HepG2 (cell line): ENCODE data around the gene EFNA3. TPM values are rescaled to one million over a fixed set of nuclear protein-coding genes. Genes with fewer than 3 reads are reported as not detected.

Source experiments
- FOSL2 ChIP-seq: sonication (generic); formaldehyde crosslinking; IDR thresholded peaks from 2 replicates; pipeline ENCODE4 v1.4.0; 2020; ENCODE audit warnings: missing genetic modification reagents
- FOXA1 ChIP-seq, 2 experiments: fragments of 450-650 bp in 1 of 2; sonication (generic) in 1 of 2; formaldehyde crosslinking in 1 of 2; IDR thresholded peaks; 2 replicates each; pipeline versions ENCODE4 v1.4.0 to v1.6.1; 2016 to 2020; ENCODE audit warnings: missing genetic modification reagents in 1 of 2
- GATAD2A ChIP-seq: IDR thresholded peaks from 2 replicates; pipeline ENCODE4 v1.6.1; 2016
- IKZF1 ChIP-seq: fragments of 450-650 bp; IDR thresholded peaks from 2 replicates; pipeline ENCODE4 v1.7.1; 2016
- KDM4B ChIP-seq: sonication (generic); formaldehyde crosslinking; IDR thresholded peaks from 2 replicates; pipeline ENCODE4 v1.4.0; 2020; ENCODE audit warnings: missing genetic modification reagents
- MYC ChIP-seq: sonication (generic); formaldehyde crosslinking; IDR thresholded peaks from 2 replicates; pipeline ENCODE4 v1.9.0; 2021; ENCODE audit warnings: missing genetic modification reagents, borderline replicate concordance
- NFYC ChIP-seq: IDR thresholded peaks from 2 replicates; pipeline ENCODE4 v1.6.1; 2016; ENCODE audit warnings: missing genetic modification reagents, missing compliant biosample characterization
- RBM39 ChIP-seq: fragments of 200-400 bp; formaldehyde crosslinking; IDR thresholded peaks from one replicate; pipeline ENCODE4 v1.6.1; 2018; ENCODE audit warnings: antibody characterized with exemption, mild to moderate bottlenecking, low read depth, low read length; ENCODE audit not compliant: poor library complexity, severe bottlenecking
- SKI ChIP-seq: fragments of 450-650 bp; IDR thresholded peaks from one replicate; pipeline ENCODE4 v1.6.1; 2018; ENCODE audit warnings: mild to moderate bottlenecking; ENCODE audit not compliant: partially characterized antibody
- ZNF430 ChIP-seq: sonication (generic); formaldehyde crosslinking; IDR thresholded peaks from 2 replicates; pipeline ENCODE4 v1.9.0; 2021; ENCODE audit warnings: mild to moderate bottlenecking, missing genetic modification reagents
- ZNF550 ChIP-seq: sonication (generic); formaldehyde crosslinking; IDR thresholded peaks from 2 replicates; pipeline ENCODE4 v1.4.0; 2020; ENCODE audit warnings: mild to moderate bottlenecking, missing genetic modification reagents, borderline replicate concordance
- polyA plus RNA-seq, 8 experiments: library from polyadenylated mRNA; depleted of rRNA in 3 of 8; stranded (reverse) in 7 of 8; unstranded in 1 of 8; fragments of >200 nt; fragmentation: Illumina TruSeq in 4 of 8; extraction: Trizol in 4 of 8; gene quantifications; 2 replicates each; pipeline versions ENCODE4 v1.2.1 to v1.2.3, GENCODE V29; 2011 to 2016; ENCODE audit warnings: low read depth in 4 of 8, missing spikeins in 1 of 8, mixed read lengths in 1 of 8; ENCODE audit not compliant: insufficient read depth in 1 of 8
- total RNA-seq, 5 experiments: library from RNA; depleted of rRNA; stranded (reverse); fragments of >200 nt; fragmentation: Illumina TruSeq; extraction: Trizol; gene quantifications; 2 replicates each; pipeline ENCODE4 v1.2.3, GENCODE V29; 2016; ENCODE audit warnings: low read depth in 1 of 5
- TF ChIP-seq, protein P1 (sequence below): IDR thresholded peaks from 2 replicates; pipeline ENCODE4 v1.4.0; 2020; ENCODE audit warnings: mild to moderate bottlenecking, missing genetic modification reagents
- TF ChIP-seq, protein P2 (sequence below): sonication (generic); formaldehyde crosslinking; IDR thresholded peaks from 2 replicates; pipeline ENCODE4 v1.8.1; 2022; ENCODE audit warnings: low read depth, mild to moderate bottlenecking, missing genetic modification reagents
- TF ChIP-seq, protein P3 (sequence below): IDR thresholded peaks from 2 replicates; pipeline ENCODE4 v1.6.1; 2016; ENCODE audit warnings: low read depth, control low read depth
- TF ChIP-seq, protein P4 (sequence below): sonication (generic); formaldehyde crosslinking; IDR thresholded peaks from 2 replicates; pipeline ENCODE4; 2020; ENCODE audit warnings: missing genetic modification reagents, mild to moderate bottlenecking, borderline replicate concordance
- TF ChIP-seq, protein P5 (sequence below): sonication (generic); formaldehyde crosslinking; IDR thresholded peaks from 2 replicates; pipeline ENCODE4 v1.4.0; 2020; ENCODE audit warnings: missing genetic modification reagents

Gene EFNA3
- total and polyA plus RNA-seq, 2 of the 13 experiments (the other 11 are each of a cell fraction or from before 2014, with no cell fraction given): 1.0 to 5.7 TPM

DNA sequence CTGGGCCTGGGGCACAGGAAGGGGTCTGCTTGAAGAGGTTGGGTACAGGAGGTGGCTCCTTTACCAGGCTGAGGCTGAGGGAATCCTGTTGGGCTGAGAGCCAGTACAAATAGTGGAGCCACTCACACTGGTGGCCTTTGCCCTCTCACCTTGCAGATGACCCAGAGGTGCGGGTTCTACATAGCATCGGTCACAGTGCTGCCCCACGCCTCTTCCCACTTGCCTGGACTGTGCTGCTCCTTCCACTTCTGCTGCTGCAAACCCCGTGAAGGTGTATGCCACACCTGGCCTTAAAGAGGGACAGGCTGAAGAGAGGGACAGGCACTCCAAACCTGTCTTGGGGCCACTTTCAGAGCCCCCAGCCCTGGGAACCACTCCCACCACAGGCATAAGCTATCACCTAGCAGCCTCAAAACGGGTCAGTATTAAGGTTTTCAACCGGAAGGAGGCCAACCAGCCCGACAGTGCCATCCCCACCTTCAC is 55.2 kb downstream of the EFNA3 start (continued):
- TF ChIP-seq, protein P1, sequence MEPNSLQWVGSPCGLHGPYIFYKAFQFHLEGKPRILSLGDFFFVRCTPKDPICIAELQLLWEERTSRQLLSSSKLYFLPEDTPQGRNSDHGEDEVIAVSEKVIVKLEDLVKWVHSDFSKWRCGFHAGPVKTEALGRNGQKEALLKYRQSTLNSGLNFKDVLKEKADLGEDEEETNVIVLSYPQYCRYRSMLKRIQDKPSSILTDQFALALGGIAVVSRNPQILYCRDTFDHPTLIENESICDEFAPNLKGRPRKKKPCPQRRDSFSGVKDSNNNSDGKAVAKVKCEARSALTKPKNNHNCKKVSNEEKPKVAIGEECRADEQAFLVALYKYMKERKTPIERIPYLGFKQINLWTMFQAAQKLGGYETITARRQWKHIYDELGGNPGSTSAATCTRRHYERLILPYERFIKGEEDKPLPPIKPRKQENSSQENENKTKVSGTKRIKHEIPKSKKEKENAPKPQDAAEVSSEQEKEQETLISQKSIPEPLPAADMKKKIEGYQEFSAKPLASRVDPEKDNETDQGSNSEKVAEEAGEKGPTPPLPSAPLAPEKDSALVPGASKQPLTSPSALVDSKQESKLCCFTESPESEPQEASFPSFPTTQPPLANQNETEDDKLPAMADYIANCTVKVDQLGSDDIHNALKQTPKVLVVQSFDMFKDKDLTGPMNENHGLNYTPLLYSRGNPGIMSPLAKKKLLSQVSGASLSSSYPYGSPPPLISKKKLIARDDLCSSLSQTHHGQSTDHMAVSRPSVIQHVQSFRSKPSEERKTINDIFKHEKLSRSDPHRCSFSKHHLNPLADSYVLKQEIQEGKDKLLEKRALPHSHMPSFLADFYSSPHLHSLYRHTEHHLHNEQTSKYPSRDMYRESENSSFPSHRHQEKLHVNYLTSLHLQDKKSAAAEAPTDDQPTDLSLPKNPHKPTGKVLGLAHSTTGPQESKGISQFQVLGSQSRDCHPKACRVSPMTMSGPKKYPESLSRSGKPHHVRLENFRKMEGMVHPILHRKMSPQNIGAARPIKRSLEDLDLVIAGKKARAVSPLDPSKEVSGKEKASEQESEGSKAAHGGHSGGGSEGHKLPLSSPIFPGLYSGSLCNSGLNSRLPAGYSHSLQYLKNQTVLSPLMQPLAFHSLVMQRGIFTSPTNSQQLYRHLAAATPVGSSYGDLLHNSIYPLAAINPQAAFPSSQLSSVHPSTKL (CRISPR knock-in tag): peak; percentile 19
- TF ChIP-seq FOSL2 (CRISPR knock-in tag) (0 out of 2 replicates have a peak, but pooled peaks have one; percentile 8), SKI (peak; percentile 8), GATAD2A (CRISPR knock-in tag) (0 out of 2 replicates have a peak, but pooled peaks have one; percentile 39), MYC (CRISPR knock-in tag) (0 out of 2 replicates have a peak, but pooled peaks have one; percentile 47), ZNF550 (CRISPR knock-in tag) (0 out of 2 replicates have a peak, but pooled peaks have one; percentile 46), NFYC (CRISPR knock-in tag) (no peak), ZNF430 (peak; percentile 84), IKZF1 (no peak), KDM4B (CRISPR knock-in tag) (peak; percentile 12; the same call in 1 of the 2 replicates), RBM39 (peak; percentile 85), FOXA1 (IDR thresholded peaks at IDR 0.05) (no peak), FOXA1 (CRISPR knock-in tag; IDR thresholded peaks at IDR 0.05) (peak; percentile 39; the same call in 1 of the 2 replicates)
- TF ChIP-seq, protein P2, sequence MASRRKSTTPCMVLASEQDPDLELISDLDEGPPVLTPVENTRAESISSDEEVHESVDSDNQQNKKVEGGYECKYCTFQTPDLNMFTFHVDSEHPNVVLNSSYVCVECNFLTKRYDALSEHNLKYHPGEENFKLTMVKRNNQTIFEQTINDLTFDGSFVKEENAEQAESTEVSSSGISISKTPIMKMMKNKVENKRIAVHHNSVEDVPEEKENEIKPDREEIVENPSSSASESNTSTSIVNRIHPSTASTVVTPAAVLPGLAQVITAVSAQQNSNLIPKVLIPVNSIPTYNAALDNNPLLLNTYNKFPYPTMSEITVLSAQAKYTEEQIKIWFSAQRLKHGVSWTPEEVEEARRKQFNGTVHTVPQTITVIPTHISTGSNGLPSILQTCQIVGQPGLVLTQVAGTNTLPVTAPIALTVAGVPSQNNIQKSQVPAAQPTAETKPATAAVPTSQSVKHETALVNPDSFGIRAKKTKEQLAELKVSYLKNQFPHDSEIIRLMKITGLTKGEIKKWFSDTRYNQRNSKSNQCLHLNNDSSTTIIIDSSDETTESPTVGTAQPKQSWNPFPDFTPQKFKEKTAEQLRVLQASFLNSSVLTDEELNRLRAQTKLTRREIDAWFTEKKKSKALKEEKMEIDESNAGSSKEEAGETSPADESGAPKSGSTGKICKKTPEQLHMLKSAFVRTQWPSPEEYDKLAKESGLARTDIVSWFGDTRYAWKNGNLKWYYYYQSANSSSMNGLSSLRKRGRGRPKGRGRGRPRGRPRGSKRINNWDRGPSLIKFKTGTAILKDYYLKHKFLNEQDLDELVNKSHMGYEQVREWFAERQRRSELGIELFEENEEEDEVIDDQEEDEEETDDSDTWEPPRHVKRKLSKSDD (CRISPR knock-in tag): no peak
- TF ChIP-seq, protein P3, sequence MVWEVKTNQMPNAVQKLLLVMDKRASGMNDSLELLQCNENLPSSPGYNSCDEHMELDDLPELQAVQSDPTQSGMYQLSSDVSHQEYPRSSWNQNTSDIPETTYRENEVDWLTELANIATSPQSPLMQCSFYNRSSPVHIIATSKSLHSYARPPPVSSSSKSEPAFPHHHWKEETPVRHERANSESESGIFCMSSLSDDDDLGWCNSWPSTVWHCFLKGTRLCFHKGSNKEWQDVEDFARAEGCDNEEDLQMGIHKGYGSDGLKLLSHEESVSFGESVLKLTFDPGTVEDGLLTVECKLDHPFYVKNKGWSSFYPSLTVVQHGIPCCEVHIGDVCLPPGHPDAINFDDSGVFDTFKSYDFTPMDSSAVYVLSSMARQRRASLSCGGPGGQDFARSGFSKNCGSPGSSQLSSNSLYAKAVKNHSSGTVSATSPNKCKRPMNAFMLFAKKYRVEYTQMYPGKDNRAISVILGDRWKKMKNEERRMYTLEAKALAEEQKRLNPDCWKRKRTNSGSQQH (CRISPR knock-in tag): 0 out of 2 replicates have a peak, but pooled peaks have one; percentile 42
- TF ChIP-seq, protein P4, sequence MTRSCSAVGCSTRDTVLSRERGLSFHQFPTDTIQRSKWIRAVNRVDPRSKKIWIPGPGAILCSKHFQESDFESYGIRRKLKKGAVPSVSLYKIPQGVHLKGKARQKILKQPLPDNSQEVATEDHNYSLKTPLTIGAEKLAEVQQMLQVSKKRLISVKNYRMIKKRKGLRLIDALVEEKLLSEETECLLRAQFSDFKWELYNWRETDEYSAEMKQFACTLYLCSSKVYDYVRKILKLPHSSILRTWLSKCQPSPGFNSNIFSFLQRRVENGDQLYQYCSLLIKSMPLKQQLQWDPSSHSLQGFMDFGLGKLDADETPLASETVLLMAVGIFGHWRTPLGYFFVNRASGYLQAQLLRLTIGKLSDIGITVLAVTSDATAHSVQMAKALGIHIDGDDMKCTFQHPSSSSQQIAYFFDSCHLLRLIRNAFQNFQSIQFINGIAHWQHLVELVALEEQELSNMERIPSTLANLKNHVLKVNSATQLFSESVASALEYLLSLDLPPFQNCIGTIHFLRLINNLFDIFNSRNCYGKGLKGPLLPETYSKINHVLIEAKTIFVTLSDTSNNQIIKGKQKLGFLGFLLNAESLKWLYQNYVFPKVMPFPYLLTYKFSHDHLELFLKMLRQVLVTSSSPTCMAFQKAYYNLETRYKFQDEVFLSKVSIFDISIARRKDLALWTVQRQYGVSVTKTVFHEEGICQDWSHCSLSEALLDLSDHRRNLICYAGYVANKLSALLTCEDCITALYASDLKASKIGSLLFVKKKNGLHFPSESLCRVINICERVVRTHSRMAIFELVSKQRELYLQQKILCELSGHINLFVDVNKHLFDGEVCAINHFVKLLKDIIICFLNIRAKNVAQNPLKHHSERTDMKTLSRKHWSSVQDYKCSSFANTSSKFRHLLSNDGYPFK (CRISPR knock-in tag): no peak
- TF ChIP-seq, protein P5, sequence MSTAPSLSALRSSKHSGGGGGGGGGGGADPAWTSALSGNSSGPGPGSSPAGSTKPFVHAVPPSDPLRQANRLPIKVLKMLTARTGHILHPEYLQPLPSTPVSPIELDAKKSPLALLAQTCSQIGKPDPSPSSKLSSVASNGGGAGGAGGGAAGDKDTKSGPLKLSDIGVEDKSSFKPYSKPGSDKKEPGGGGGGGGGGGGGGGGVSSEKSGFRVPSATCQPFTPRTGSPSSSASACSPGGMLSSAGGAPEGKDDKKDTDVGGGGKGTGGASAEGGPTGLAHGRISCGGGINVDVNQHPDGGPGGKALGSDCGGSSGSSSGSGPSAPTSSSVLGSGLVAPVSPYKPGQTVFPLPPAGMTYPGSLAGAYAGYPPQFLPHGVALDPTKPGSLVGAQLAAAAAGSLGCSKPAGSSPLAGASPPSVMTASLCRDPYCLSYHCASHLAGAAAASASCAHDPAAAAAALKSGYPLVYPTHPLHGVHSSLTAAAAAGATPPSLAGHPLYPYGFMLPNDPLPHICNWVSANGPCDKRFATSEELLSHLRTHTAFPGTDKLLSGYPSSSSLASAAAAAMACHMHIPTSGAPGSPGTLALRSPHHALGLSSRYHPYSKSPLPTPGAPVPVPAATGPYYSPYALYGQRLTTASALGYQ (CRISPR knock-in tag): no peak
